Skeletal muscle tissue (tissue), 4 donors: ENCODE measurements around the gene KHDRBS2. TPM values are rescaled to one million over a fixed set of nuclear protein-coding genes. Genes with fewer than 3 reads are reported as not detected.

ENCODE experiments used
- H3K27ac ChIP-seq: one replicate; pipeline ENCODE4 v1.7.0; 2013; ENCODE audit warnings: mild to moderate bottlenecking, low read depth, low read length, inconsistent platforms
- H3K27me3 ChIP-seq, 3 donors: one replicate each; pipeline ENCODE4 v1.7.0; 2013; ENCODE audit warnings: low read length in 3 of 3; ENCODE audit not compliant: control insufficient read depth in 3 of 3, insufficient read depth in 3 of 3
- H3K36me3 ChIP-seq, 3 donors: one replicate each; pipeline ENCODE4 v1.7.0; 2013; ENCODE audit warnings: low read length in 3 of 3; ENCODE audit not compliant: control insufficient read depth in 3 of 3, insufficient read depth in 3 of 3
- H3K4me1 ChIP-seq, 3 donors: one replicate each; pipeline ENCODE4 v1.7.0; 2013; ENCODE audit warnings: low read length in 3 of 3, mild to moderate bottlenecking in 3 of 3; ENCODE audit not compliant: control insufficient read depth in 3 of 3, insufficient read depth in 3 of 3
- H3K4me3 ChIP-seq, 3 donors: one replicate each; pipeline ENCODE4 v1.7.0; 2013; ENCODE audit warnings: low read length in 3 of 3
- H3K9ac ChIP-seq, 3 donors: one replicate each; pipeline ENCODE4 v1.7.0; 2013; ENCODE audit warnings: low read length in 3 of 3, mild to moderate bottlenecking in 3 of 3, moderate library complexity in 2 of 3, low read depth in 1 of 3
- H3K9me3 ChIP-seq, 3 donors: one replicate each; pipeline ENCODE4 v1.7.0; 2013; ENCODE audit warnings: low read length in 3 of 3; ENCODE audit not compliant: control insufficient read depth in 3 of 3
- total RNA-seq: library from RNA; depleted of rRNA; stranded (reverse); fragments of >200 nt; gene quantifications from one replicate; pipeline ENCODE4 v1.2.3, GENCODE V29; 2014
- donor health status: Osteomylitis.

The KHDRBS2 gene
- total RNA-seq, 1 donor from 2014 or later, result under 0.01 TPM

GRCh38 chr6:62202078-62202477, 83.9 kb downstream of the KHDRBS2 start:
- Histone ChIP-seq H3K4me1 (no peaks in the 10 kb centered on the region), H3K9ac (no peak overlapping the region), H3K27me3 (no peaks in the 10 kb centered on the region), H3K4me3 (no peak overlapping the region), H3K9me3 (no peaks in the 10 kb centered on the region), H3K36me3 (no peaks in the 10 kb centered on the region), H3K27ac (no peak overlapping the region)

GRCh38 chr6:62192593-62192992, 93.4 kb downstream of the KHDRBS2 start:
- Histone ChIP-seq H3K9ac (no peak overlapping the region), H3K27me3 (no peaks in the 10 kb centered on the region), H3K9me3 (no peaks in the 10 kb centered on the region), H3K27ac (no peak overlapping the region), H3K36me3 (no peaks in the 10 kb centered on the region), H3K4me1 (no peaks in the 10 kb centered on the region), H3K4me3 (no peak overlapping the region)

DNA sequence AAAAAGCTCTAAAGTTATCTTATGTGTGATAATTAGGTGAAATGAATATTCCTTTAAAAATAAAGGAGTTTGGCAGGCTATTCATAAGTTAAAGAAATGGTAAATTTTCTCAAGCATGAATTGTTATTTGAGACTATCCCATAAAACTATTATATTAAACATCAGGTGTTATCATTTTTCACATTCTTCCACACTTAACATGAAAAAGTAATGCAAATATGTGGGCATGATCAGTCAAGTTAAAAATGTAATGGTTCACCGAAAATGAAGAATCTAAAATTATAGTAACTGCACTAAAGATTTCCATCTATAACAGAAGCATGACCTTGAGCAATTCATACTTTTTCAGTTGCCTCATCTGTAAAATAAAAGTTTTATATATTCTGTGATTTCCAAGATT, 110.8 kb downstream of the KHDRBS2 start:
- Histone ChIP-seq H3K9me3 (no peaks in the 10 kb centered on the region), H3K9ac (no peak overlapping the region), H3K4me1 (no peaks in the 10 kb centered on the region), H3K36me3 (no peaks in the 10 kb centered on the region), H3K27ac (no peak overlapping the region), H3K4me3 (no peak overlapping the region), H3K27me3 (no peaks in the 10 kb centered on the region)

- Histone ChIP-seq H3K9me3 (no peaks in the 10 kb centered on the region), H3K27me3 (no peaks in the 10 kb centered on the region), H3K4me3 (no peak overlapping the region), H3K36me3 (no peaks in the 10 kb centered on the region), H3K27ac (no peak overlapping the region), H3K9ac (no peak overlapping the region), H3K4me1 (no peaks in the 10 kb centered on the region)
These were observed 111.5 kb downstream of the KHDRBS2 start for GRCh38 chr6:62174548-62174947.

- no peak overlapping the region for H3K27ac ChIP-seq
- no peak overlapping the region for H3K9ac ChIP-seq
- H3K4me1 ChIP-seq, result no peaks in the 10 kb centered on the region
- no peak overlapping the region for H3K4me3 ChIP-seq
- H3K9me3 ChIP-seq, result no peaks in the 10 kb centered on the region
- no peaks in the 10 kb centered on the region for H3K36me3 ChIP-seq
- H3K27me3 ChIP-seq, result no peaks in the 10 kb centered on the region
These were observed 118.3 kb downstream of the KHDRBS2 start for GRCh38 chr6:62167736-62168135.

- Histone ChIP-seq H3K36me3 (no peaks in the 10 kb centered on the region), H3K4me3 (no peak overlapping the region), H3K9ac (no peak overlapping the region), H3K9me3 (peaks cover 0 to 3% (median 0%) of the 10 kb centered on the region in 3 donors), H3K27ac (no peak overlapping the region), H3K4me1 (no peaks in the 10 kb centered on the region), H3K27me3 (no peaks in the 10 kb centered on the region)
These were observed 123.2 kb downstream of the KHDRBS2 start for GRCh38 chr6:62162858-62163257.

GRCh38 chr6:62152796-62153195, 133.2 kb downstream of the KHDRBS2 start:
- H3K27me3 ChIP-seq, result no peaks in the 10 kb centered on the region

DNA sequence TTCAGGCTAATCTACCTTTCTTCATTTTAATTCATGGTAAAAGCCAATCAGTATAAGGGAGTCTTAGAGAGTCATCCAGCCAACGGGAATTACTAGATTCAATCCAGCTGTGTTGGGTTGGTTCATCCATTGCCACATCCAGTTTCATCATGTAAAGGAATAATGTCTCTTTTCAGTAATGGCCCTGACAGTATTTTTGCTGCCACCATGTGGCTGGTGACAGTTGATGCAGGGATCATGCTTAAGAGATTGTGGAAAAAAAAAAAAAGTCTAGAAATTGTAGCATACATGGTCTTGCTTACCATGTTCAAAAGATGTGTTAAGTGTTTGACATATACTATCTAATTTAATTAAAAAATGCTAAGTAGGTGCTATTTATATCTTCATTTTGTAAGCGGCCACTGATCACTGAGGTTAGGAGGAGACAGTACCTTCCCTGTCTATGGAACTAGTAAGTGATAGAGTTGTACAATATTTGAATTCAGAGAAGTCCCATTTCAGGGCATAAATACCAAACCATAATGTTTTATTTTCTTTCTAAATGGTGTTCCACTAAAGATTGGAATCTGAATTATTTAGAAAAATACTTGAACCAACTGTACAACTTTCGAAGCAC, 135.9 kb downstream of the KHDRBS2 start:
- no peak overlapping the region for H3K9ac ChIP-seq
- no peaks in the 10 kb centered on the region for H3K27me3 ChIP-seq
- H3K4me1 ChIP-seq, result no peaks in the 10 kb centered on the region
- H3K4me3 ChIP-seq, result no peak overlapping the region
- no peaks in the 10 kb centered on the region for H3K9me3 ChIP-seq
- H3K27ac ChIP-seq, result no peak overlapping the region
- H3K36me3 ChIP-seq, result no peaks in the 10 kb centered on the region

More at GRCh38 chr6:62152796-62153195, 133.2 kb downstream of the KHDRBS2 start:
- Histone ChIP-seq H3K9ac (no peak overlapping the region), H3K4me3 (no peak overlapping the region), H3K27ac (no peak overlapping the region), H3K36me3 (no peaks in the 10 kb centered on the region), H3K4me1 (no peaks in the 10 kb centered on the region), H3K9me3 (no peaks in the 10 kb centered on the region)

DNA sequence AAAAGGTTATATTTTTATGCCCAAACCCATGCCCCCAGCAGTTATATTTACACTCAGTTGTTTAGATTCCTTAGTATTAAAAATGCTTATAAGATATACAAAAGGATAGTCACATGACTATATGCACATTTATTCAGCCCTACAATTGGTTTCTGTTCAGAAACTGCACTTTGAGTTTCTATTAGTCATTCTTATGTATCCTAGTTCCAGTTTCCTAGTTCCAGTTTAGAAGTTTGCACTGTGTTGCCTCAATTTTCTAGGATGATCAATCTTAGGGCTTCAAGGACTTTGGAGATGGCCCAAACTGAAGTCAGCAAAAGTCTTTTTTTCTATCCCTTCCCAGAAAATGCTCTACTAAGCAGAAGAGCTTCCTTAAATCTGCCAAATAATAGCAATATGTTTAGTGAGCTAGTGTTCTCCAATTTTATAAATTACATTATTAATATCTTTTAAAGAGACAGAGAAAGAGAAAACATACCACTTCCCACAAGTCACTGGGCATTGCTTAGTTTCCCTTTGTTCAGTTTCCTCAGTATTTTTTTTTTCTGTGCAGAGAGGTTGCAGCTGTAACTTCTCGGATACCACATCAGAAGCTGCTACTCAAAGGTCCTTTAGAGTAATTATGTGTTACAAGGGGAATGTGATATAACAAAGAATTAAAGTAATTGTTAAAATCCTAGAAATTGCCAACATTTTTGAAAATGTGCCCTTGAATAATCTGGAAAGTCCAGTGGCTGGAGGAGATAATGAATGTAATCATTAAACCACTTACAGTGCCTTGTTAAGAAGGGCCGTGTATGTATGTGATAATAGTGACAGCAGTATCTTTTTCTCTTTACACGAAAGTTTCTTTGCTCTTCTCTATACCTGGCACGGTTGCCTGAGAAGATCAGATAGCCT, 138.8 kb downstream of the KHDRBS2 start:
- H3K27me3 ChIP-seq, result no peaks in the 10 kb centered on the region
- no peaks in the 10 kb centered on the region for H3K36me3 ChIP-seq
- H3K9ac ChIP-seq, result no peak overlapping the region
- H3K9me3 ChIP-seq, result no peaks in the 10 kb centered on the region
- no peak overlapping the region for H3K27ac ChIP-seq
- H3K4me1 ChIP-seq, result no peaks in the 10 kb centered on the region
- no peak overlapping the region for H3K4me3 ChIP-seq

DNA sequence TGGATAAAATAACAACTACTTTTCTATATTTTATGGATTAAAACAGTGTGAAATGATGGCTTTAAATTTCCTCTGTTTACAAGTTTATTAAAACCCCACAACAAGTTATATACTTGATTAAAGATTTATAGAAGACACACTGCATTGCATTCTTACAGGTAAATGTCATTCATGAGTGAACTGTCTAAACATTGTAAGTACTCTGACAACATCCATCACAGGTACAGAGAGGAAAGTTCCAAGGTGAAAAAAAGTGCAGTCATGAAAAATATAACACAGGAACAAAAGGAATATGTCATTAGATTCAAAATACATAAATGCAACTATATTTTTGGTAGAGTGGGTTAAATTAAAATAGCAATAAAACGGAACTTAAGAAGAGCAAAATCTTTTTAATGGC, 156.9 kb downstream of the KHDRBS2 start:
- Histone ChIP-seq H3K36me3 (no peaks in the 10 kb centered on the region), H3K27ac (no peak overlapping the region), H3K9me3 (no peaks in the 10 kb centered on the region), H3K9ac (no peak overlapping the region), H3K4me1 (no peaks in the 10 kb centered on the region), H3K27me3 (no peaks in the 10 kb centered on the region), H3K4me3 (no peak overlapping the region)
